ENCODE measurements around the gene MLKL. TPM values are rescaled to one million over a fixed set of nuclear protein-coding genes. Genes with fewer than 3 reads are reported as not detected.

MLKL gene
- total RNA-seq, 2 experiments from 2014 or later, result 36.7 to 42.0 TPM

GRCh38 chr16:74623839-74624235, 76.8 kb downstream of the MLKL start:
- no peak for DNase-seq
- Mint-ChIP-seq H3K27me3 (no peaks in the 10 kb centered on the region), H3K27ac (no peak overlapping the region), H3K36me3 (ENCODE audit: low read depth) (peaks cover 71% of the 10 kb centered on the region), H3K4me3 (no peak overlapping the region), H3K9me3 (no peaks in the 10 kb centered on the region), H3K4me1 (peaks cover 21% of the 10 kb centered on the region)
- POLR2A ChIA-PET, result no interaction called here
- CTCF ChIA-PET, result no interaction called here

- Mint-ChIP-seq H3K4me1 (peaks cover 19% of the 10 kb centered on the region), H3K4me3 (no peak overlapping the region), H3K27me3 (no peaks in the 10 kb centered on the region), H3K9me3 (no peaks in the 10 kb centered on the region), H3K36me3 (ENCODE audit: low read depth) (peaks cover 67% of the 10 kb centered on the region), H3K27ac (no peak overlapping the region)
- CTCF ChIA-PET, result no interaction called here
- peak; percentile 18 for DNase-seq
- POLR2A ChIA-PET, result no interaction called here
Measured at GRCh38 chr16:74623214-74623838, 77.3 kb downstream of the MLKL start.

- CTCF ChIA-PET, result interaction anchor here (0.6 to 1.2 kb wide), 2 partner anchors 11 to 31 kb away, joined by 3 read pairs; no protein-coding TSS in a partner anchor
- Mint-ChIP-seq H3K27ac (no peak overlapping the region), H3K27me3 (no peaks in the 10 kb centered on the region), H3K9me3 (no peaks in the 10 kb centered on the region), H3K4me1 (peaks cover 14% of the 10 kb centered on the region), H3K4me3 (no peak overlapping the region), H3K36me3 (ENCODE audit: low read depth) (peaks cover 66% of the 10 kb centered on the region)
- no peak for DNase-seq
- POLR2A ChIA-PET, result no interaction called here
Measured at GRCh38 chr16:74622005-74622404, 78.7 kb downstream of the MLKL start.

Other genes with a start within 250 kb of the MLKL start
- 100 to 1,000 TPM; 151 to 157 TPM for gene GLG1, start 93.7 kb downstream of the MLKL start, total RNA-seq
- gene RFWD3, start 34.0 kb downstream of the MLKL start, total RNA-seq, result 100 to 1,000 TPM; 115 to 117 TPM
- under 1 TPM in 1 of 2 experiments, not detected in 1; 0.21 TPM for gene FA2H, start 74.0 kb upstream of the MLKL start, total RNA-seq